HL-60 (cell line): ENCODE results near the gene USP35.

Experiments
- CTCF ChIP-seq: IDR thresholded peaks from one replicate; pipeline ENCODE4 v1.5.1; 2011; ENCODE audit warnings: low read length, control low read depth, inconsistent platforms; ENCODE audit not compliant: insufficient read depth
- GABPA ChIP-seq: IDR thresholded peaks from 2 replicates; pipeline ENCODE4 v1.6.1; 2012; ENCODE audit warnings: low read depth
- POLR2AphosphoS5 ChIP-seq: IDR thresholded peaks from 2 replicates; pipeline ENCODE4 v1.6.1; 2012; ENCODE audit warnings: low read depth
- REST ChIP-seq: IDR thresholded peaks from 2 replicates; pipeline ENCODE4 v1.6.1; 2012; ENCODE audit warnings: low read depth; ENCODE audit not compliant: insufficient replicate concordance
- SPI1 ChIP-seq: IDR thresholded peaks from 2 replicates; pipeline ENCODE4 v1.6.1; 2012; ENCODE audit warnings: low read depth, mild to moderate bottlenecking, borderline replicate concordance

- TF ChIP-seq CTCF = no peak
- no peak for TF ChIP-seq REST
- no peak for TF ChIP-seq POLR2AphosphoS5
- no peak for TF ChIP-seq GABPA
- TF ChIP-seq SPI1 = no peak
These were observed 16.8 kb upstream of the USP35 start for GRCh38 chr11:78171951-78172350.
